ENCODE measurements around the gene MAPK8IP1.

GRCh38 chr11:45934580-45935318 lies 49.3 kb downstream of the MAPK8IP1 start:
- TF ChIP-seq JUND (IDR thresholded peaks at IDR 0.05): no peak
- no peak for TF ChIP-seq CTCF (IDR thresholded peaks at IDR 0.05; ENCODE audit: low read depth, low read length, missing input control)
- TF ChIP-seq REST (IDR thresholded peaks at IDR 0.05): peak; percentile 57
- TF ChIP-seq MAX (IDR thresholded peaks at IDR 0.05): no peak
- peak in 1 of 2 donors; percentile 15 for TF ChIP-seq RAD21 (IDR thresholded peaks at IDR 0.05)
- TF ChIP-seq TAF1 (conservative IDR thresholded peaks at IDR 0.05): no peak
